HG03045 (cell line): ENCODE measurements around the gene MAP1LC3B.

Source experiments
- ATAC-seq: cut with Tn5 transposase; IDR thresholded peaks from one replicate; pipeline ENCODE4 v1.9.1; 2021; ENCODE audit warnings: mild to moderate bottlenecking, moderate library complexity; ENCODE audit not compliant: unreplicated experiment

MAP1LC3B gene

GRCh38 chr16:87407511-87408112 lies 15.5 kb downstream of the MAP1LC3B start:
- ATAC-seq = no peak

GRCh38 chr16:87409153-87409552 lies 17.0 kb downstream of the MAP1LC3B start:
- ATAC-seq = no peak

GRCh38 chr16:87409781-87410180 lies 17.6 kb downstream of the MAP1LC3B start:
- ATAC-seq = no peak

- ATAC-seq = no peak
Measured at GRCh38 chr16:87410530-87410929, 18.4 kb downstream of the MAP1LC3B start.

GRCh38 chr16:87410968-87411367 lies 18.8 kb downstream of the MAP1LC3B start:
- ATAC-seq = no peak

- no peak for ATAC-seq
Measured at GRCh38 chr16:87411375-87412271, 19.5 kb downstream of the MAP1LC3B start.

GRCh38 chr16:87412371-87412995 lies 20.3 kb downstream of the MAP1LC3B start:
- ATAC-seq = no peak

GRCh38 chr16:87412996-87413421 lies 20.9 kb downstream of the MAP1LC3B start:
- no peak for ATAC-seq

GRCh38 chr16:87414251-87414680 lies 22.1 kb downstream of the MAP1LC3B start:
- no peak for ATAC-seq

- ATAC-seq = no peak
Measured at GRCh38 chr16:87415441-87415840, 23.3 kb downstream of the MAP1LC3B start.

- ATAC-seq = no peak
Measured at GRCh38 chr16:87416826-87417527, 24.8 kb downstream of the MAP1LC3B start.

GRCh38 chr16:87417528-87417910 lies 25.4 kb downstream of the MAP1LC3B start:
- no peak for ATAC-seq

- ATAC-seq = no peak
Measured at GRCh38 chr16:87418216-87418615, 26.1 kb downstream of the MAP1LC3B start.

GRCh38 chr16:87418644-87419043 lies 26.5 kb downstream of the MAP1LC3B start:
- no peak for ATAC-seq

- no peak for ATAC-seq
Measured at GRCh38 chr16:87420026-87421002, 28.2 kb downstream of the MAP1LC3B start.

GRCh38 chr16:87421003-87421912 lies 29.1 kb downstream of the MAP1LC3B start:
- no peak for ATAC-seq

GRCh38 chr16:87422106-87422505 lies 30.0 kb downstream of the MAP1LC3B start:
- no peak for ATAC-seq

- ATAC-seq = no peak
Measured at GRCh38 chr16:87423429-87423828, 31.3 kb downstream of the MAP1LC3B start.

- no peak for ATAC-seq
Measured at GRCh38 chr16:87424266-87424665, 32.1 kb downstream of the MAP1LC3B start.
